GM19193 (cell line): ENCODE measurements around the gene NHSL1.

Experiments used
- POLR2A ChIP-seq: IDR thresholded peaks from 4 replicates; pipeline ENCODE4 v1.6.1; 2011; ENCODE audit not compliant: insufficient read depth, insufficient read length; ENCODE audit errors: extremely low read depth

The NHSL1 gene

DNA sequence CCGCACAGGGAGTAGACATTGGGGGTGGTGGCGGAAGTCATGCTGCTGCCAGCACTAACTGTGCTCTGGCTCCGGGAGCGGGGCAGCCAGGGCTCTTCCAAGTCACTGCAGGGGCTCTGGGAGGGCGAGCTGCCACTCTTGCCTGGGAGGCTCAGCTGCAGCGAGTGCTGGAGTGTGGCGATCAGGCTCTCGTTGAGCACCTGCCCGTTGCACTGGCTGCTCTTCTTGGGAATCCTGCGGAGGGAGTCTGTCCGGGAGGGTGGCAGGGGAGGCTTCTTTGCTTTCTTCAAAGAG, 67.3 kb downstream of the NHSL1 start:
- TF ChIP-seq POLR2A: no peak

DNA sequence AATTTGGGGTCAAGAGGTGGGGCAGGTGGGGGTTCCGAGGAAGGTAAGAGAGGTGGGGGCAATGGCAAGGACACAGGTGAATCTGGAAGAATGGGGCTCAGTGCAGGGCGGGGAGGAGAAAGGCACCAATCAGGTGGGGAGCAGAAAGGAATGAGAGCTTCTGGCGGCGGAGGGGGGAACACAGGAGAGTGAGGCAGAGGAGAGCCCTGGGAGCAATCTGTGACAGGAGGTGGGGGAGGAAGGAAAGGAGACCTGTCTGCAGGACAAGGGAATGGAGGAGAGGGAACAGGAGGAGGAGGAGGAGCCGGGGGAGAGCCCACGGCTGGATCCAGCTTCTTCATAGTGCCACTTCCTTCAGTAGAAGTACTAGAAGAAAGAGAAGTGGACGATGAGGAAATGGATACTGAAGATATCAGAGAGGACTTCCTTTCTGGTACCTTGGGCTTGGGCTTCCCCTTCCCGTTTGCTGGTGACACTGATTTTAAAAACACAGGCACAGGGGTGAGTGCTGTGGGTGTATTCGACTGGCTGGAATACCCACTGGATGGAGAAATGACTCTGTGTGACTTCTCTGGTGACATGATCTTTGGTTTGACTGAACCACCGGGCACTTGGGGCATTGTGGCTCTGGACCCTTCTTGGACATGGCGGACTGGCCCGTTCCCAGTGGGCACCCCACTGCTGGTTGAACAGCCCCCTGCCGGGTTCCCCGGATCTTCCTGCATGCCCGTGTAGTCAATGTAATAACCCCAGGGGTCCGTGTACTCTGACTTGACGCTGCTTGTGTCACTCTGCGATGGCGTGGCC, 67.8 kb downstream of the NHSL1 start:
- TF ChIP-seq POLR2A: no peak

DNA sequence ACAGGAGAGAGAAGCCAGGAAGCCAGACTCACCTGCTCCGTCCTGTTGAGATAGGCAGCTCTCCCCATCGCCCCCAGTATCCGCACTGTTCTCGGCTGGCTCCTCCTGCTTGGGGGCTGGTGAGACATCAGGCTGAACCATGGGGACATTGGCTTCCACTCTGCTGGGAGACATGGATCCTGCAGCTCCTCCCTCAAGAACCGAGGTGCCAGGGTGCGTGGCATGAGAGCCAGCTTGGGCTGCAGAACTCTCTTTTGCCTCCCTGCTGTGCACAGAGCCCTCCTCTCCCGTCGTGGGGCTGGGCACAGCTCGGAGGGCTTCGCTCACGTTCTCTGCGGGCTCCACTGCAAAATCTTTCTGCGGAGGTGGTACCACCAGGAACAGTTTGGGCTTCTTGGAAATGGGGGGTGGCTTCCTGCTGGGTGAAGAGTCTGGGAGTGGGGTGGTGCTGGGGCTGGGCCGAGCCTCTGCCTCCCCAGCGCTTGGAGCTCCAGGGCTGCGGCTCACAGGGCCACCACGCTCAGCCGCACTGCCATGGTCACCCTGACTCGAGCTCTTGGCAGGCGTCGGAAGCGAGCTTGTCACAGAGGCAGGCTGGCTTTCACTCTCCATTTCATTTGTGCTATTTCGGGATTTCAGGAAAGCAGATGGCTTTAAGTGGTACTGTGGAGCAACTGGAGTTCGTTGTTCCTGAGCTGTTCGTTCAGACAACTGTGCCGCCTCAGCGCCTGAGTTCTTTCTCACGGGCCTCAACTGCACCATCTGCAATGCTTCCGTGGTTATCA, 68.7 kb downstream of the NHSL1 start:
- no peak for TF ChIP-seq POLR2A

DNA sequence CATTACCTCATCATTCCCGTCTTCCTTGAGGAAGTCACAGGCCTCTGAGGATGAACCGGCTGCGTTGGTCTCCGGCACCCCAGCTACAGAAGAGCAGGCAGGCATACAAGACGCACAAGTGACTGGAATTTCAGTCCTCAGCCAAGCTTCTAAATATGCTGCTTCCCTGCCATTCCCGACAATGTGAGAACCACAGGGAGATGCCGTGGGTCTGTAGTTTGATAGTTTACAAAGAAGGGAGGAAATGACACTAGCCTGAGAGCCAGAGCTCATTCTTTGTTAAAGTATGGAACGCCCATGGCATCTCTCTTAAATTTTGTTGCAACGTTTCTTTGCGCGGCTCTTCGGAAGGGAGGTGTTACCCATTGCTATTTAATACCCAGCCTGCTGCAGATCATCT, 69.5 kb downstream of the NHSL1 start:
- no peak for TF ChIP-seq POLR2A

DNA sequence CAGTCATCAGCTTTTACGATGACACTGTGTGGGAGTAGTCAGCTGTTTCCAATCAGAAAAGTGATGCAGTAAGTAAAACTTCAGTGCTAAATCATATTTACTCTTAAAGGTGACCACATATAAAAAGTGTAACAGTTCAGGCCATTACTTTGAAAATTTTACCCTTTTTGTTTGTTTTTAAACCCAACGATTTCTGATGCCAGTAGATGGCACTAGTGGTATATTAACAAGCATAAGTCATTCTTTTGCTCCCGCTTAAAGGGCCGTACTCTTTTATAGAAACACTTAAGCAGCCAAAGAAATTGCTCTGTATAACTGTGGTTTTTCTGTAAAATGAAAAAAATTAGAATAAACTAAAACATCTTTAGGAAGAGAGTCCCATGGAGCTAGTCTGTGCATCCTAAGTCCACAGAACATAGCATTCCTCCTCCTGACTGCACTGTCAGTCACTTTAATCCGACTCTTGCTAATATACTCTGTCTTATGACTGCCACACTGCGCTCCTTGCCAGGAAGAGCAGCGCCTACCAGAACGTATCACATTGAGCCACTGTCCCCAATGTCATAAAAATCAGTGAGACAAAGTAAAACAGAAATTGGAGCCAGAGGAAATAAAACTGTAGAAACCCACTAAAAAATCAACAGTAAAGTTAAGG, 70.2 kb downstream of the NHSL1 start:
- TF ChIP-seq POLR2A: no peak

DNA sequence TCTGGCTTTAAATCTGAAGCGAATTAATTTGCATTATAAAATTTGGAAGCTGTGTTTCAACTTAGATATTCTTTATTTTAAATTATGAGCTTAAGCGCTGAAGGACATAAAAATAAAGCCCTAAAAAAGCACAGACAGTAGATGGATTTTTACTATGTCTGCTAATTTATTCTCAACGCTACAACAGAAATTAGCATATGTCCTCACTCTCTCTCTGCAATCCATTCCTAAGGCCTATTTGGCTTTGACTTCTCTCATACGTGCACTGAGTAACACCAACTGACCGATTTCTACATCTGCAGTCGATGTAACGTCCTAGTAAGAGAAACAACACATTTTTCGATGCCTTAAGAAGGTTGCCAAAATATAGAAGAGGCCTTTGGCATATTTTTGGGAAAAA, 71.6 kb downstream of the NHSL1 start:
- TF ChIP-seq POLR2A: no peak

DNA sequence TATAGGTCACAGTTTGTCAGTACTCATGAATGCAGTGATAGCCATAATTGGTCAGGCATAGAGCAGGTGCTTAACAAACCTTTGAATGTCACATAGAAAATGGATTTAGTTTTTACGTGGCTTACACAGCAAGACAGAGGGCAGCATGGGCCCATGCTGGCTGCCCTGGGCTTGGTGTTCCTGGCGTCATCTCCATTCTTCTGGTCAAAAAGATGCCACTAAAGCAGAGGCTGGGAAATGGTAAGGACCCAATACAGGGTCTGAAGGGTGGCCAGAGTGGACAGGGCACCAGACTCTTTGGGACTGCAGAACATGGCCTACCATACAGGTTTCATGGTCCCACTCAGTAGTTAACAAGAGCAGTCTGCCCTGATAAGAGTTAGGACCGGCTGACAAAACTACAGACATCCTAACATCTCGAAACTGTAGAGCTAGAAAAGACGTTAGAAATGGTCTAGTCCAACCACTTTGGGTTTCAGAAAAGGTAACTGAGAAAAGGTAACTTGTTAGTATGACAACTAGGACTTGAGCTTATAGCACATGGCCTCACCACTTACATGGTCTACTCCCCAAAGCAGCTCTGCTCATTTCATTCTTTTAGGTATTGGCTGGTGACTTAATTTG, 72.7 kb downstream of the NHSL1 start:
- no peak for TF ChIP-seq POLR2A

DNA sequence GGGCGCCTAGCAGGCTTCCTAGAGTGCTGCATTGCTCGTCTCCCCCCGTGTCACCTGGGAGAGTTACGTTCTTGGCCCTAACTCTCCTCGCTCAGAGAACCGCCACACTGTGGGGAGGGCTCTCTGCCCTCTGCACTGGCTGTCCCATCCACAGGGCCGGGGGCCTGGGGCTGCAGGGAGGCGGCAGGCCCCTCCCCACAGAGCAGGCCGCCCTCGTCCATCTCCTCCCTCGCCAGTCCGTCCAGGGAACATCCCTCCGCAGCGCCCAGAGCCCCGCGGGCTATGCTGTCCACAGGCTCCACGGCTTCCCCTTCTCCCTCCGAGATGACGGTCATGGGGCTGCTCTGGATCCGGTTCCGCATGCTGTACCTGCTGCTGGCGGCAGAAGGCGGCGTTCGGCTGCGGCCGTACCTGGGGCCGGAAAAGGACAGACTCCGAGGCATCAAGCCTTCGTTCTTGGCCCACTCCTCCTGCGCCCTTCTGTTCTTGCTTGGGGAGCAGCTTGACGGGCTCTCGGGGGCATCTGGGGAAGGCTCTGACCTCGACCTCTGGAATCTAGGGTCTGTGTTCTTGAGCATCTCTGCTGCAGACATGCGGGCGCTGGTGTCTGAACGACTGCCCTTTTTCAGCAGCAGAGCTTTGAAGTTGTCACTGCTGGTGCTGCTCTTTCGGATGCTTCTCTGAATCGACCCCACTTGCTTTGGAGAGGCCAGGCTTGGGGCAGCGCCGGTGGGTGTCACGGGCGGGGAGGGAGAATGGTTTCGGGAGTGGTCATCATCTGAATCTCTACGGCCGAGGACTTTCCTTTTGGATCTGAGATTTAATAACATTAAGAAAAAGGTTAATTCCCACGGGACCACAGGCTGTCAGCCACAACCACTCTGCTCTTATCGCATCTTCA, 75.0 kb downstream of the NHSL1 start:
- TF ChIP-seq POLR2A: no peak

DNA sequence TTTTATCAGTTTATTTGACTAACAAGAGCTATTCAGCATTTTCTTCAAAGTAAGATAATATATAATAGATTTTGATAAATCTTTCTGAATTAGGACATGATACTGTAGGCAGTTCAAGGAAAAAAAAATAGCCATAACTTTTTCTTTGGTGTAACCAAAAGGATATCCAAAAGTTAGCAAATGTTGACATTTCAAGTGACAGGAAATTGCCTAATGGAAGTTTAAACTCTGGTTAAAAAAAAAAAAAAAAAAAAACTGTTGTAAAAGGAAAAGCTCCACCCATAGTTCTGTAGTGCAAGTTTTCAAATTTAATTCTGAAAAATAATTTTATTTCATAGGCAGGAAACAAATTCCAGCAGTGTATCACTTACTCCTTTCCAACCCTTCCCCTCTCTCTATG, 76.4 kb downstream of the NHSL1 start:
- no peak for TF ChIP-seq POLR2A

DNA sequence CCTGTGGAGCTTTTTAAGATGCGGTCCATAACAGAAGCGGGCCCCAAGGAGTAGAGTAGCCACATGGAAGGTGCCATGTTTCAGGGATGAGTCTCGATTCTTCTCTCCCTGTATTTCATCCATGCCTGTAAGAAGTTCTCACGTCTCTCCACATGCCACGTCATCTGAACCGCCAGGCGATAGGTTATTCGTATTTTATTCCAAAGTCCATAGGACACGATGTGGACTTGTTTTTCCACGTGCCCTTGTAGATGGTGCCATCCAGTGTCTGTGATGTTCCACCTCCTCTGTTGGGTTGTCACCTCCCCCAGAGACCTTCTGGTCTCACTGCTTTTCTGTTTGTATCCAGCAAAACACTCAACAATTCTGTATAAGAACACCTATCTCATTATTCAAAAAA, 77.7 kb downstream of the NHSL1 start:
- TF ChIP-seq POLR2A: no peak

DNA sequence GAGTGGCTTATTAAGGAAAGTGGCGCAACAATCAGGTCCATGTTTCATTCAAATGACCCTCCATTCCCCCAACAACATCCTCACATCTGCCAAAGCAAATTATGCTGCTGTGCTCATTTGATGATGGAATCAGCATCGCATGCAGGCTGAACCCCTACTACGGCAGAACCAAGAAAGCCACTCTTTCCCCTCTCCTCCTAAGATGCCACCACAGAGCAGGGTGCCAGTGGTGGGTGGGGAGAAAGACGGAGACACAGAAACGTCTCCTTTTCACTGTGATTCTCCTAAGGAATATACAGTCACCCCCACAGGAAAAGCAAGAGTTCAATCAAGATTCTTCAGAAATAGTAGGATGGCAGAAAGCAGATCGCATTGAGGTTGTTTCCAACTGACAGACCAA, 78.2 kb downstream of the NHSL1 start:
- TF ChIP-seq POLR2A: no peak

DNA sequence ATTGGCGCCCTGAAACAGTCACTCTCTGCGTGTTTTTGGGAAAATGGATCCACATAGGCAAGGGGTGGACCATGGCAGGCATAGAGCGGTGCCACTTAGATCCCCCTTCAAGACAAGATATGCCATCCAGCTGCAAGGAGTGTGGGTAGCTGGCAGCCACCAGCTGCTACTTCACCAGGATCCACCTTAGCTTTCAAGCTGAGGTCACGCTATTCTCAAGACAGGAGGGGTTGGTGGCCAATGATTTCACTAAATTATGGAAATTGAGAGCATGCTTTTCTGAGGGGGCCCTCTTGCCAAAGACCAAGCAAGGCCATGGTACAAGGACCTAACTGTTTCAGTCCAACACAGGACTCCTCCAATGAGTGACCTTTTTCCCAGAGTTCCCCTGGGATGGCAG, 78.9 kb downstream of the NHSL1 start:
- TF ChIP-seq POLR2A: no peak

DNA sequence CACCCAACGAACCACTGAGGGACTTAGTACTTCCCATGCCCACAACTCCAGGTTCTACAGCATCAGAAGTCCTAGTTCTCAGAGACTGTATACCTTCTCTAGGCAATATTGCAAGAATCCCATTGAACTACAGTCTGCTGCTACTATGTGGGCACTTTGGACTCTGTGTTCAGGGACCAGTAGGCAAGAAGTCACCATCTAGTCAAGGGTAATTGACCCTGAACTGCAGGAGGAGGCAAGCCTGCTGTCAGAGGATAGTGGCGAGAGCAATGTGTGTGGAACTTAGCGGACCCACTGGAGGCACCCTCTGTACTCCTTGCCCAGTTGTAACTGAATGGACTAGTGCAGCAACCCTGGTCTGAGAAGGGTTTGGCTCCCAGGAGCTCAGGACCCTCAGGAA, 79.5 kb downstream of the NHSL1 start:
- TF ChIP-seq POLR2A: no peak

DNA sequence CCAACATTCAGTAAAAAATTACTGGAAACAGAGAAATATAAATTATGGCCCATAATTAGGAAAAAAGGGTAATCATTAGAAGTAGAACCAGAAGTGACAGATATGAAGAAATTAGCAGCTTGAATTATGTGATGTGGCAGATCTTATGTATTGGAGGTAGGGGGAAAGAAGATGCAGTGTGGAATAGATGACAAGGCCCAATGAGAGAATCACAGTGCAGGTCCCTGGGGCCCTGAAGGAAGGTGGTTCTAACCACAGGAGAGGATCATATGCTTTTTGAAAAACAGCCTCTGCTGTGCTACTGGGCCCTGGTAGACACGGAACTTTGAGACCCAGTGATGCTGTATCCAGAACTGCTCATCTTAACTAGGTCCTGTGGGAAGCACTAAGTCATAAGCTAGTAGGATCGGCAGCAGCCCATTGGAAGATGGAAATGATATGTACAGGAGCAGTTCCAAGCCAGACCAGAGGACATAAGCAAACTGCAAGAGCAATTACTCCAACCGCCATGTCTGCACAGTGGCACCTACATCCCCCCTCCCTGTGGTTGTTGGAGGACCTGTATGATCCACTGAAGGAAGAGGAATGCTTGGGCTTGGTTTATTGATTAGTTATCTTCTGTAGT, 81.1 kb downstream of the NHSL1 start:
- TF ChIP-seq POLR2A: no peak
